Measurements from ENCODE around the gene CARMIL1.

CARMIL1 gene

GRCh38 chr6:25257686-25258348, 21.4 kb upstream of the CARMIL1 start:
- ATAC-seq: no peak
- TF ChIP-seq ZNF8 (CRISPR knock-in tag; IDR thresholded peaks at IDR 0.05): no peak
- TF ChIP-seq POU6F1 (CRISPR knock-in tag; IDR thresholded peaks at IDR 0.05; ENCODE audit: borderline replicate concordance, low read depth): no peak

- TF ChIP-seq ISL1 (CRISPR knock-in tag; IDR thresholded peaks at IDR 0.05) (no peak), POU6F1 (CRISPR knock-in tag; IDR thresholded peaks at IDR 0.05; ENCODE audit: borderline replicate concordance, low read depth) (no peak), ZNF8 (CRISPR knock-in tag; IDR thresholded peaks at IDR 0.05) (no peak), ESRRG (CRISPR knock-in tag; IDR thresholded peaks at IDR 0.05) (no peak), RARB (CRISPR knock-in tag; IDR thresholded peaks at IDR 0.05) (no peak), OSR1 (CRISPR knock-in tag; IDR thresholded peaks at IDR 0.05) (no peak)
- ATAC-seq: no peak
Observed at GRCh38 chr6:25259756-25260155, 19.4 kb upstream of the CARMIL1 start.

GRCh38 chr6:25263657-25264056, 15.5 kb upstream of the CARMIL1 start:
- TF ChIP-seq ZC3H10 (CRISPR knock-in tag; IDR thresholded peaks at IDR 0.05) (peak; percentile 66; the same call in 1 of the 2 replicates), PATZ1 (CRISPR knock-in tag; IDR thresholded peaks at IDR 0.05; ENCODE audit: borderline replicate concordance) (peak; percentile 72; the same call in 1 of the 2 replicates), ARNTL (CRISPR knock-in tag; IDR thresholded peaks at IDR 0.05; ENCODE audit: borderline replicate concordance, low read depth) (no peak), CSRNP3 (CRISPR knock-in tag; IDR thresholded peaks at IDR 0.05) (no peak), POU6F1 (CRISPR knock-in tag; IDR thresholded peaks at IDR 0.05; ENCODE audit: borderline replicate concordance, low read depth) (0 out of 2 replicates have a peak, but pooled peaks have one; percentile 48), TSHZ2 (CRISPR knock-in tag; IDR thresholded peaks at IDR 0.05) (no peak), ISL1 (CRISPR knock-in tag; IDR thresholded peaks at IDR 0.05) (peak; percentile 88), SNAI2 (CRISPR knock-in tag; IDR thresholded peaks at IDR 0.05) (no peak), ZNF8 (CRISPR knock-in tag; IDR thresholded peaks at IDR 0.05) (no peak), TCF4 (CRISPR knock-in tag; IDR thresholded peaks at IDR 0.05; ENCODE audit: borderline replicate concordance) (no peak), CREB5 (CRISPR knock-in tag; IDR thresholded peaks at IDR 0.05; ENCODE audit: low read depth) (peak; percentile 40; the same call in 1 of the 2 replicates), ZFP3 (CRISPR knock-in tag; IDR thresholded peaks at IDR 0.05) (no peak)
- peak; percentile 95 for ATAC-seq
